ENCODE results near the gene NLRP3. TPM values are rescaled to one million over a fixed set of nuclear protein-coding genes. Genes with fewer than 3 reads are reported as not detected.
"Not testable (repeated sequence)": the region's sequence is repeated elsewhere in the genome, so short reads cannot be mapped to it uniquely, and the experiment has no call there.

Gene NLRP3
- total and polyA plus RNA-seq, 4 donors, result 1.3 to 27.9 (median 5.6) TPM

GRCh38 chr1:247468481-247469140 is 52.6 kb downstream of the NLRP3 start:
- ATAC-seq (ENCODE audit: insufficient read depth, low FRiP score), result no peak
- WGBS, 2 donors, result 74 to 80% methylated on average over 5 of the region's 5 CpGs

GRCh38 chr1:247469141-247469535 is 53.2 kb downstream of the NLRP3 start:
- no peaks in the 10 kb centered on the region for H3K9me3 ChIP-seq (ENCODE audit: control insufficient read depth in 4 of 4, insufficient read depth in 3 of 4, low read length in 3 of 4)
- peaks cover 0 to 2% (median 0%) of the 10 kb centered on the region in 3 donors for H3K27me3 ChIP-seq (ENCODE audit: control insufficient read depth in 3 of 3, insufficient read depth in 3 of 3, low read length in 2 of 3)
- 95 to 97% methylated on average over 5 of the region's 5 CpGs for WGBS, 2 donors
- no peaks in the 10 kb centered on the region for H3K36me3 ChIP-seq (ENCODE audit: control insufficient read depth in 4 of 4, insufficient read depth in 4 of 4, low read length in 4 of 4)
- ATAC-seq (ENCODE audit: insufficient read depth, low FRiP score) (no peak), DNase-seq (no peak)
- no peaks in the 10 kb centered on the region for H3K4me1 ChIP-seq (ENCODE audit: control insufficient read depth in 5 of 5, insufficient read depth in 5 of 5, low read length in 5 of 5)
- H3K9ac ChIP-seq (ENCODE audit: insufficient read depth in 1 of 2, low read length in 2 of 2), result no peak overlapping the region
- TF ChIP-seq CTCF (IDR thresholded peaks at IDR 0.05; ENCODE audit: control extremely low read depth, extremely low read depth), result no peak
- no peak overlapping the region for H3K27ac ChIP-seq (ENCODE audit: low read depth in 1 of 2, low read length in 1 of 2)
- no peak overlapping the region for H3K4me3 ChIP-seq

More at GRCh38 chr1:247468481-247469140, 52.6 kb downstream of the NLRP3 start:
- Histone ChIP-seq H3K36me3 (ENCODE audit: control insufficient read depth in 4 of 4, insufficient read depth in 4 of 4, low read length in 4 of 4) (no peaks in the 10 kb centered on the region), H3K27me3 (ENCODE audit: control insufficient read depth in 3 of 3, insufficient read depth in 3 of 3, low read length in 2 of 3) (peaks cover 0 to 2% (median 0%) of the 10 kb centered on the region in 3 donors), H3K9ac (ENCODE audit: insufficient read depth in 1 of 2, low read length in 2 of 2) (no peak overlapping the region), H3K4me3 (no peak overlapping the region), H3K27ac (ENCODE audit: low read depth in 1 of 2, low read length in 1 of 2) (no peak overlapping the region), H3K9me3 (ENCODE audit: control insufficient read depth in 4 of 4, insufficient read depth in 3 of 4, low read length in 3 of 4) (no peaks in the 10 kb centered on the region), H3K4me1 (ENCODE audit: control insufficient read depth in 5 of 5, insufficient read depth in 5 of 5, low read length in 5 of 5) (no peaks in the 10 kb centered on the region)
- no peak for TF ChIP-seq CTCF (IDR thresholded peaks at IDR 0.05; ENCODE audit: control extremely low read depth, extremely low read depth)
- no peak for DNase-seq

GRCh38 chr1:247470942-247471429 is 55.0 kb downstream of the NLRP3 start:
- H3K27me3 ChIP-seq (ENCODE audit: control insufficient read depth in 3 of 3, insufficient read depth in 3 of 3, low read length in 2 of 3); H3K27ac ChIP-seq (ENCODE audit: low read depth in 1 of 2, low read length in 1 of 2); H3K4me1 ChIP-seq (ENCODE audit: control insufficient read depth in 5 of 5, insufficient read depth in 5 of 5, low read length in 5 of 5); ATAC-seq (ENCODE audit: insufficient read depth, low FRiP score); H3K4me3 ChIP-seq; H3K9ac ChIP-seq (ENCODE audit: insufficient read depth in 1 of 2, low read length in 2 of 2); H3K36me3 ChIP-seq (ENCODE audit: control insufficient read depth in 4 of 4, insufficient read depth in 4 of 4, low read length in 4 of 4); DNase-seq; H3K9me3 ChIP-seq (ENCODE audit: control insufficient read depth in 4 of 4, insufficient read depth in 3 of 4, low read length in 3 of 4): not testable (repeated sequence)
- WGBS, 2 donors, result 77 to 82% methylated on average over 16 of the region's 16 CpGs

- peaks cover 0 to 7% (median under 1%) of the 10 kb centered on the region in 4 donors for H3K9me3 ChIP-seq (ENCODE audit: control insufficient read depth in 4 of 4, insufficient read depth in 3 of 4, low read length in 3 of 4)
- WGBS, 2 donors, result 71 to 91% methylated on average over 12 of the region's 12 CpGs
- DNase-seq (no peak), ATAC-seq (ENCODE audit: insufficient read depth, low FRiP score) (no peak)
- H3K4me1 ChIP-seq (ENCODE audit: control insufficient read depth in 5 of 5, insufficient read depth in 5 of 5, low read length in 5 of 5), result no peaks in the 10 kb centered on the region
- no peak overlapping the region for H3K27ac ChIP-seq (ENCODE audit: low read depth in 1 of 2, low read length in 1 of 2)
- H3K36me3 ChIP-seq (ENCODE audit: control insufficient read depth in 4 of 4, insufficient read depth in 4 of 4, low read length in 4 of 4), result no peaks in the 10 kb centered on the region
- no peak overlapping the region for H3K9ac ChIP-seq (ENCODE audit: insufficient read depth in 1 of 2, low read length in 2 of 2)
- no peak for TF ChIP-seq CTCF (IDR thresholded peaks at IDR 0.05; ENCODE audit: control extremely low read depth, extremely low read depth)
- peaks cover 0 to 2% (median 0%) of the 10 kb centered on the region in 3 donors for H3K27me3 ChIP-seq (ENCODE audit: control insufficient read depth in 3 of 3, insufficient read depth in 3 of 3, low read length in 2 of 3)
- H3K4me3 ChIP-seq, result no peak overlapping the region
These were observed 55.6 kb downstream of the NLRP3 start for GRCh38 chr1:247471445-247472016.
